IPS-18c (cell line): ENCODE data around the gene DSP.
A peak's percentile ranks its signal among the peaks of the same experiment; 100 is the strongest.

Source experiments
- H3K4me3 ChIP-seq: 2 replicates; pipeline ENCODE4 v1.7.0; 2013; ENCODE audit warnings: low read depth, mild to moderate bottlenecking, low read length, moderate library complexity; ENCODE audit not compliant: insufficient read depth
- H3K9me3 ChIP-seq: one replicate; pipeline ENCODE4 v1.6.1; 2013; ENCODE audit warnings: mild to moderate bottlenecking, low read length, moderate library complexity; ENCODE audit not compliant: control insufficient read depth, insufficient read depth

The DSP gene

GRCh38 chr6:7532232-7532631 lies 9.2 kb upstream of the DSP start:
- H3K4me3 ChIP-seq: no peak overlapping the region
- no peaks in the 10 kb centered on the region for H3K9me3 ChIP-seq

- Histone ChIP-seq H3K4me3 (no peak overlapping the region), H3K9me3 (no peaks in the 10 kb centered on the region)
Measured at GRCh38 chr6:7532821-7533220, 8.7 kb upstream of the DSP start.

- H3K9me3 ChIP-seq: no peaks in the 10 kb centered on the region
- H3K4me3 ChIP-seq: no peak overlapping the region
Measured at GRCh38 chr6:7534192-7534591, 7.3 kb upstream of the DSP start.

- no peak overlapping the region for H3K4me3 ChIP-seq
- no peaks in the 10 kb centered on the region for H3K9me3 ChIP-seq
Measured at GRCh38 chr6:7535498-7535897, 6.0 kb upstream of the DSP start.

GRCh38 chr6:7537565-7538174 lies 3.8 kb upstream of the DSP start:
- no peak overlapping the region for H3K4me3 ChIP-seq

GRCh38 chr6:7538484-7538883 lies 3.0 kb upstream of the DSP start:
- Histone ChIP-seq H3K4me3 (no peak overlapping the region), H3K9me3 (no peaks in the 10 kb centered on the region)

More at GRCh38 chr6:7537565-7538174, 3.8 kb upstream of the DSP start:
- no peaks in the 10 kb centered on the region for H3K9me3 ChIP-seq

- H3K4me3 ChIP-seq: peak overlapping the region; percentile 82
Measured at GRCh38 chr6:7540595-7540994, 876 bp upstream of the DSP start.

GRCh38 chr6:7542065-7542873 lies 798 bp downstream of the DSP start:
- Histone ChIP-seq H3K9me3 (no peaks in the 10 kb centered on the region), H3K4me3 (peak overlapping the region; percentile 82)

More at GRCh38 chr6:7540595-7540994, 876 bp upstream of the DSP start:
- no peaks in the 10 kb centered on the region for H3K9me3 ChIP-seq

- Histone ChIP-seq H3K9me3 (no peaks in the 10 kb centered on the region), H3K4me3 (peak overlapping the region; percentile 82)
Measured at GRCh38 chr6:7542874-7543624, 1.6 kb downstream of the DSP start.

GRCh38 chr6:7543789-7544424 lies 2.4 kb downstream of the DSP start:
- Histone ChIP-seq H3K4me3 (peak overlapping the region; percentile 32), H3K9me3 (no peaks in the 10 kb centered on the region)

GRCh38 chr6:7544597-7544996 lies 3.1 kb downstream of the DSP start:
- no peak overlapping the region for H3K4me3 ChIP-seq
- H3K9me3 ChIP-seq: no peaks in the 10 kb centered on the region

- H3K4me3 ChIP-seq: no peak overlapping the region
- no peaks in the 10 kb centered on the region for H3K9me3 ChIP-seq
Measured at GRCh38 chr6:7545316-7546019, 4.0 kb downstream of the DSP start.

GRCh38 chr6:7546020-7546369 lies 4.5 kb downstream of the DSP start:
- H3K4me3 ChIP-seq: no peak overlapping the region
- H3K9me3 ChIP-seq: no peaks in the 10 kb centered on the region

GRCh38 chr6:7546383-7546782 lies 4.9 kb downstream of the DSP start:
- Histone ChIP-seq H3K4me3 (no peak overlapping the region), H3K9me3 (no peaks in the 10 kb centered on the region)

- Histone ChIP-seq H3K9me3 (no peaks in the 10 kb centered on the region), H3K4me3 (no peak overlapping the region)
Measured at GRCh38 chr6:7546896-7547295, 5.4 kb downstream of the DSP start.

- Histone ChIP-seq H3K9me3 (no peaks in the 10 kb centered on the region), H3K4me3 (no peak overlapping the region)
Measured at GRCh38 chr6:7547315-7547714, 5.8 kb downstream of the DSP start.

- H3K9me3 ChIP-seq: no peaks in the 10 kb centered on the region
- H3K4me3 ChIP-seq: no peak overlapping the region
Measured at GRCh38 chr6:7550433-7550801, 8.9 kb downstream of the DSP start.
